GM19328 (cell line): ENCODE data around the gene CIZ1.

Source experiments
- ATAC-seq: cut with Tn5 transposase; IDR thresholded peaks from one replicate; pipeline ENCODE4 v1.9.1; 2021; ENCODE audit warnings: mild to moderate bottlenecking, moderate library complexity; ENCODE audit not compliant: unreplicated experiment

CIZ1 gene

DNA sequence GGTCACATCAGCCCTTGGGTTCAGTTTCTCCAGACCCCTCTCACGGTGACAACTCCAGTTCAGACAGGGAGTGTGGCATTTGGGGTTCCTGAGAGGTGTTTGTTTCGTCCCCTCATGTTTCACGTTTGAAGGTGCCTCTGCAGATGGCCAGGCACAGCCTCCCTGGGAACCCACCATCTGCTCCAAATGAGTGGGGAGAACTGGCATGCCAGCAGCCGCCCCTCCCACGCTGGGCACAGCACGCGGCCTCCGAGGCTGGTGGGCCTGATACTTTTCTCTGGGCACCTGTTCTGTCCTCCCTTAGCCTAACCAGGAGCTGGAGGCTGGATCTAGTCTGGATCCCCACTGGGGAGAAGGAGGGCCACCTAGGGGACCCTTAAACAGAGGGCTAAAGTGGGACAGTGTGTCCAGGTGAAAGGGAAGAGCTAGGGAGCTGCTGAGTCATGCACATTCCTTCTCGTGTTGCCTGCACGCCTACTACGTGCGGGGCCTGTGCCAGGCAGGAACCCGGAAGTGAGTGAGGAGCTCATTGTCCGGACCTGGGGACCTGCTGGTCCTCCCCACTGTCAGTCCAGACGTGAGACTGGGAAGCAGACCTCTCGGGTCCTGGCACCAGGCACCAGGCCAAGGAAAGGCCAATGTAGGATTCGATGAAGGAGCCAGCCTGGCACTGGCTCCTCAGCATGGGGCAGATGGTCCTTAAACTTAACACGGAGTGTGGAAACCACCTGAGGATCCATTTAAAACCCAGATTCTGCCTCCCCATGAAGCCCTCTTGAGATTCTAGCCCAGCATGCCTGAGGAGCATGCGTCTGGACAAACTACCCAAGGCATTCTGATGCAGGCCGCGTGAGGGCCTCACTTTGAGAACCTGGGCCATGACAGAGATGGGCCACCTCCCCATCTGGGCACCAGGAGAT is 23.5 kb upstream of the CIZ1 start:
- ATAC-seq, result no peak

DNA sequence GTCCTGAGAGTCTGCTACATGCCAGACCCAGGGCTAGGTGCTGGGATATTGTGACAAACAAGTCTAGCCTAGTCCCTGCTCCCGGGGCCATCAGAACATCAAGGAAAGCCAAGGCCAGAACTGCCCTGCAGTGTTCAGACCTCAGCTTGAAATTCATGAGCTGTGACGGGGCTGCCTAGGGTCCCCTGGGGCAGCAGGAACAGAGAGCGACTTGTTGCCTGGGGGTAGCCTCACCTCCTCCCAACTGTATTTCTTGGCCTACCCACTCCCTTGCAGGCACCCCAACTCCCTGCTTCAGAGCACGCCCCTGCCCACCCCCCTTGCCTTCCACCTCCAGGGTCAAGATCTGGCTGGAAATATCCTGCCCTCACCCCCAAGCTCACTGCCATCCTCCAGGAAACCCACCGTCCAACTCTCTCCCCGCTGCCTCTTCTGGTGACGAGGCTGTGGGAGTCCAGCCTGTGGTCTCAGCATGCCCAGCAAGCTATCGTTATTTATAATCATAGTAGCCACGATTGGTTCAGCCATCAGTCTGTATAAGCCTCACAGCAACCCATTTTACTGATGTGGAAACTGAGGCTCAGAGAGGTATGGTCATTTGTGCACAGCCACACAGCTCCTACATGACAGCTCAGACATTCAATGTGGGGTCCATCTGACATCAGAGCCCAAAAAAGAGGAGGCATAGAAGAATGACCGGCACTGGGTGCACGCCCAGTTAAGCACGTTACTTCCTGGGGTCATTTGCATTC is 22.6 kb upstream of the CIZ1 start:
- no peak for ATAC-seq

DNA sequence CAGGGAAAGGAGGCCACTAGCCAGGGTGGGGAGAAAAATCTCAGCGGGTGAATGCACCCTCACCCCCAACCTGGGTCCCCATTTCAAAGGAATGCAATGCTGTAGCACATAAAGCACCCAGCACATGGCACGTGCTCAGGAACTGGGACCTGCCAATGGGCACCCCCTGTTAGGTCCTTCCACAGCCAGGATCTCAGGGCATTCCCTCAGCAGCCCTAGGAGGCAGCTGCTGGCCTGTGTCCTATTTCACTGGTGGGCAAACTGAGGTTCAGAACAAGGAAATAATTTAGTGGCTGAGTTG is 20.6 kb upstream of the CIZ1 start:
- ATAC-seq, result no peak

DNA sequence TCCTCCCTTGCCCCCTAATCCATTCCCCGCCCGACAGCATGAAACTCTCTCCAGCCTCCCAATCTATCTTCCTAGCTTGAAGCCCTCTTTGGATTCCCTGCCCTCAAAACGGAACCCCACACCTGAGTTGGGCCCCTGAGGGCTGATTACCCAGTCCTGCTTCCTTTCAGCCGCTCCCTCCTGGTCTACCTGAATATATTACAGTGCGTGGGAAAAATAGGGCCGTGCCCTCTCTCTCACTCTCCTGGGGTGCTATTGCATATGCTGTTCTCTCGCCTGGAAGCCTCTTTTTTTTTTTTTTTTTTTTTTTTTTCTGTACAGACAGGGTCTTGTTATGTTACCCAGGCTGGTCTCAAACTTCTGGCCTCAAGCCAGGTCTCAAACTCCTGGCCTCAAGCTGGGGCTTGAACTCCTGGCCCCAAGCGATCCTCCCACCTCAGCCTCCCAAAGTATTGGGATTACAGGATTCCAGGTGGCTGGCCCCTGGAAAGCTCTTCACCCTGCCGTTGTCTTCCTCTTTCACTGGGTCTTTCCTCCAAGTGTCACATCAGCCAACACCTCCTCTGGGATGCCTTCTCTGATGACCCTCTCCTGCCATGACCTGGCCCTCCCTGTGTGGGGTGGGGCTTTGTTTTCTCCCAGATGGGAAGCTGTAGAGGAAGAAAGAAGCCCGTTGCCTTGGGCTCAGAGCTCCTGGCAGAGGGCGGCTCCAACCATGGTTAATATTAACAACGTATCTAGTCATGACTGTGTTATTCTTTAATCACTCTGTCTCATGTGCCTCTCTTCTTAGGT is 20.0 kb upstream of the CIZ1 start:
- no peak for ATAC-seq

DNA sequence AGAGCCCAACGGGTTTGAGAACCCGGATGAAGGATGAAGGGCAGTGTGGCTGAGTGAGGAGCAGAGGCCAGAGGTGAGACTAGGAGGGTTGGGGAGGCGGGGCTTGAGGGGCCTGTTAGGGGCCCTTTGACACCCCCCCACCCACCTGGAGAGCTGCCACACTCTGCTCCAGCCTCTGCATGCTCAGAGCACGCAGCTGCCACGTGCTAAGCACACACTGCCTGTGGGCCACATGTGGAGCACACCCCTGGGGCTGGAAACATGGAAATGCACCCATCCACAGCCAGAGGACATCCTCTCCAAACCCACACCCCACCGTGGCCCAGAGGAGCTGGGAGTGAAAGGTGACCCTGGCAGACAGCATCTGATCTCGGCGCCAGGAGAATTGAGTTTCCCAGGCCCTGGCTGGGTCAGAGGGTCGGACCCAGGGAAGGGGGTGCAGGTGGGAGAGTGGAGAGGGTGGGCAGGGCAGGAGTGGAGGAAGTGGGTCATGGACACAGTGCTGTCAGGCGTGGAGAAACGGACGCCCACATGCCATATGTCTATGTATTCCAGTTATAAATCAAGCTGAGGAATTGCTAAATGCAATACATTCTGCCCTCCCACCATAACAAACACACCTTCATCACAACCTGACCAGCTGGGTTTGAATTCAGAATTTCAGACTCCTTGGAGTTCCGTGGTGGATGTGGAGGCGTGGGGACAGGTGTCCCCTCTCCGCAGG is 17.7 kb upstream of the CIZ1 start:
- no peak for ATAC-seq

DNA sequence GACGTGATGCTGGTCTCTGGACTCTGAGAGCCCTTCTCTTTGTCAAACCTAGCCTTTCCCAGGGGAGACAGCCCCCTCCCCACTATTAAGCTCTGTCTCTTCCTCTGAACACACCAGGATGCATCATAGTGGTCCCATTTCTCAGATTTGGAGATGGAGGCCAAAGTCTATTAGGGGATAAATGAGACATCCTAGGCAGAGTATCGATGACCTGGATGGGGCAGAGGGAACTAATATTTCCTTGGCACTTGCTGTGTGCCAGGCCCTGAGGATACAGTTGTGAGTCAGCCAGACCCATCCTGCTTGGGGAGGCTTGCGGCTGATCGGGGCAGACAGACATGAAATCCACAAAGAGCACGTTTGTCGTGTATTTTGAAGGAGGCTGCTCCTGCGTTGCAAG is 17.0 kb upstream of the CIZ1 start:
- ATAC-seq, result no peak

DNA sequence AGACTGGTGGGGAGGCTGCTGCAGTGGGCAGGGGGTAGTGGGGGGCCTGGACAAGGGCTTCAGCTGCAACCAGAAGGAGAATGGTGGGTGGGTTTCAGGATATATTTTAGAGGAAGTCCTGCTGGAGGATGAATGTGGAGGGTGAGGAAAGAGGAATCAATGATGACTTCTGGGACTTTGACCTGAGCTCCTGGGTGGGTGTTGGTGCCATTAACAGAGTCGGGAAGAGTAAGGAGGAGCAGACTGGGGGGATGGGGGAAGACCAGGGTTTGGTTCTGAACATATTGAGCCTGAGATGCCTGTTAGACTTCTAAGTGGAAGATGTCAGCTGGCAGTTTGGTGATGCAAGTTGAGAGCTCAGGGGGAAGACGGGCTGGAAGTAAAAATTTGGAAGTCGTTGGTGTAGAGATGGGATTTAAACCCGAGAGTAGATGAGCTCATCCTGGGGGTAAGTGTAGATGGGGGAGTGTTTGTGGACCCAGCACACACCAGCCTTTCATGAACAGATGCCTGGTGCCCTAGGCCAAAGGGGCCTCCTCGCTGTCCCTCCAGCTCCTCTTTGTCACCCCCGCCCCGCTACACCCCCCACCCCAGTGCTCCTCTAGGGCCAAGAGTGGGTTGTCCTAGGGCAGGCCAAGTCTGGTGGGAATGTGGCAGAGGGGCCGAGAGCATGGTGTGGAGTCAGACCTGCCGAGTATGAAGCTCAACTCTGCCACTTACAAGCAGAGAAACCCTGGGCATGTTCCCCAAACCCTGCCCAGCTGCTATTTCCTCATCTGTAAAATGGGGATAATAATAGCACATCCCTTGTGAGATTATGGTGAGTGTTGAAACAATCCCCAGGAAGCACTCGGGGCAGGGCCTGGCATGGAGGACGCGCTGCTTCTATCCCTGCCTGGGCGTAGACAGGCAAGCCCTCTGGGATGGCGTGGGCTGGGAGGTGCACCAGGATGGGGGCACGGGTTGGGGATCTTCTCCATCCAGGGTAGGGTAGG is 15.8 kb upstream of the CIZ1 start:
- no peak for ATAC-seq

DNA sequence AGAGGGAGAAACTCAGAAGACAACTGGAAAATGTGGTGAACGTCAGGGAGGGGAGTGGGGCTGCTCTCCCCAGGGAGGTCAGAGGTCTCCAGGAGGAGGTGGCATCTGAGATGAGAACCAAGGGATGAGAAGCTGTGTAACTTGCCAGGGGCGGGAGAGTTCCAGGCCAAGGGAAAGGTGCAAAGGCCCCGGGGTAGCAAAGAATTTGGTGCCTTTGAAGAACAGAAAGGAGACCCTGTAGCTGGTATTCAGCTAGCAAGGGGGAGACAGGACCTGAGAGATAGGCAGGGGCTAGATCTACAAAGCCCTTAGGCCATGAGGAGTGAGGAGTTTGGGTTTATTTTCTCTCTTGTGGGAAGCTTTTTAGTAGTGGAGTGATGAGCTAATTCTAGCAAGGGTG is 15.1 kb upstream of the CIZ1 start:
- no peak for ATAC-seq

DNA sequence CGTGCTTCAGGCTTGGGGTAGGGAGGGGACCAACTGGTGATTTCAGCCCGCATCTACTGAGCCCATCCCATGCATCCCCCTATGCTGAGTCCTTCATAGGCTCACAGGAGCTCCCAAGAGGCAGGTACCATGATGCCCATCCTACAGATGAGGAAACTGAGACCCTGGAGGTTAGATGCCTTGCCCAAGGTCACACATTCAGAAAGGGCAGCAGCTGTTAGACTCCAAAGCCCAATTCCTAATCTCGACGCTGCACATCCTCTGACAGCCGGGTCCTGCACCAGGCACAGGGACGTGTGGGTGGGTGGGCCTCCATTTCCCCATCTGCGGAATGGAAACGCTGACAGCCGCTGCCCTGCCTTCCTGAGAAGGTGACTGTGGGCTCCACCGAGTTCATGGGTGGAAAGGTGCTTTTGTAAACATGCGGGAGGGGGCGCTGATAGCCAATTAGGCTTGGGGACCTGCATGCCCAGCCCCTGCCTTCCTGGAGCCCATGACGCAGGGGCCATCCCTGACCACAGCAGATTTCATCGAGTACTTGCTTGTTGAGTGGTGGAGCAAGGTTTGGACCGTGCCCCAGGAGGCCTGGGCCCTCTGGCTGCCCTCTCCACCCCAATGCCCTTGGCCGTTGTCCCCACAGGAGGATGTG is 14.0 kb upstream of the CIZ1 start:
- no peak for ATAC-seq

DNA sequence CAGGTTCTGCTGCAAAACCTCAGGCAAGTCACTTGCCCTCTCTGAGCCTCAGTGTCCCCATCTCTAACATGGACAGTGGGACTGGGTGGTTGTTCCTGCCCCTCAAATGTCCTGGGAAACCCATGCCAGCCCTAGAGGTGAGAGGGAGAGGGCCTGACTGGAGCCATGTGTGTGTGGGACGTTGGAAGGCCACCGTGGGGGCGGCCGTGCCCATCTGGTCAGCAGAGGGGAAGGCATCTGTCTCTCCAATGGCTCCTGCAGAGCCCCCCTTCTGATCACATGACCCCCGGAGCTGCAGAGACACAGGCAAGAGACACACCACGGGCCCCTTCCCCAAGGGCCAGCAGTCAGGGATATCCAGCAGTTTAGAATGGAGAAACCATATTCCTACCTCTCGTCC is 13.5 kb upstream of the CIZ1 start:
- ATAC-seq, result no peak

DNA sequence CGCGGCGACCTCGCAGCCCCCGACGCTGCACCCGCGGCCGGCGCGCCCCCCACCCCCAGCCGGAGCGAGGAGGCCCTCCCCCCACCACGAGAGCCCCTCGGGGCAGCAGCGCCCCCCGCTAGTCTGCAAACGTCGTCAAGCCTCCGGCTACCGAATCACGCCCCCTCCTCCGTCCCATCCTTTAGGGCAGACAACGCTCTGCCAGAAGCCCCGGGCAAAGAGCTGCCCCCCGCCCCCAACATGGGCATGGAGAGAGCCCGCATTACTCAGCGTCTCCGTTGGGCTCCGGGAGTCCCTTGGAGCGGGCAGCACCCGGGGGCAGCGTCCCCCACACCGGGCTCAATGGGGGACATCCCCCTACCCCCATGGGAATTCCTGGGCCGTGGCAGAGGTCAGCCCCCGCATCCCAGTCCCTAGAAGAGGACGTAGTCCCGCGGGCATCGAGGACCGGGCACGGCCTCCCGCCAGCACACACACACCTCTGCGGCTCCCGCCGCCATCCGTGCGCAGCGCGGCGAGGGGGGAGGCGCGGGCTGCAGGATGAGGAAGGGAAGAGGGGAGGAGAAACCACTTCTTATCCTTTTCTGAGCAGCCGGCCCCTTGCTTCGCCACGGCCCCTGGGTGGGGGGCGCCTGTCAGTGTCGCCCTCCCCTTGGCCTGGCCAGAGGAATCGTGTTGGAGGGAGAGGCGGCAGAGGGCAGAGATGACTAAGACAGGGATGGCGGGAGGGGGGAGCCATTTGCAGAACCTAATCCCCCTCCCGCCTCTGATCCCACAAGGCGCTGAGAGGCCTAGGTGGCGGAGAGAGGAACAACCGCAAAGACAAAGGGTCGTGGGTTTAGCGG is 12.6 kb upstream of the CIZ1 start:
- ATAC-seq, result no peak

DNA sequence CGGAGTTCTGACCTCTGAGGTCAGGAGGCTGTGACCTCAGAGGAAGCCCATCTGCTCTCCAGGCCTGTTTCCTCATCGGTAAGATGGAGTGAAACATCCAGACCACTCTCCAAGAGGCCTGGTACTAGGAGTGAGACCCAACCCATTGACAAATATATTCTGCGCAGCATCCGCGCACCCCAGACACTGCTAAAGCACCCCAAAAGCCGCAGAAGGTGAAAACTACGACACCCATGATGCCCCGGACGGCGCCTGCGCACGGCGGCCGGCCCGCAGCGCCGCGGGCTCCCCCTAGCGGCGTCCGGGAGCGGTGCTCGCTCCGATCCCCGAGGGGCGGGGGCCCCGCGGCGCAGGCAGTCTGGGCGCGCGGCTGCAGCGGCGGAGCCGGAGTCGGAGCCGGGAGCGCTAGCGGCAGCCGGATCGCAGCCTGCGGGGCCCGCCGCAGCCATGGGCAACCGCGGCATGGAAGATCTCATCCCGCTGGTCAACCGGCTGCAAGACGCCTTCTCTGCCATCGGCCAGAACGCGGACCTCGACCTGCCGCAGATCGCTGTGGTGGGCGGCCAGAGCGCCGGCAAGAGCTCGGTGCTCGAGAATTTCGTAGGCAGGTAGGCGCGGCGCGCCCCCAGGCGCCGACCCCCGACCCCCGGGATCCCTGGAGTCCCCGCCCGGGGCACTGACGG is 11.8 kb upstream of the CIZ1 start, which contains the start of gene DNM1:
Gene DNM1 (plus strand): TSS at position 356 of the 683 bp plus-strand sequence. CDS start 92 bp downstream, at position 448.
- peak; percentile 86 for ATAC-seq

DNA sequence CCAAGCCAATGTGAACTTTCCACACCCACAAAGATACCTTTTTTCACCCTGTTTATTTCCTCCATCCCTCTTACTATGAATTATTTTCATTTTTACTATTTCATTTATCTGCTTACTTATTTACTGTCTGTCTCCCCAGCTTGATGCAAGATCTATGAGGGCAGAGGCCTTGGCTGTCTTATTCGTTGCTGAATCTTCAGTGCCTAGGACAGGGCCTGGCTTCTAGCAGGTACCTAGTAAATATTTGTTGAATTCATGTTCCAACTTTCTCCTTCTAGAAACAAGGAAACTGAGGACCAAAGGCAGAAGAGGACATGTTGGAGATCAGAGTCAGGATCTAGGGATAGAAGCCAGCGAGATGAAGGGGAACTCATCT is 11.3 kb upstream of the CIZ1 start:
- no peak for ATAC-seq

DNA sequence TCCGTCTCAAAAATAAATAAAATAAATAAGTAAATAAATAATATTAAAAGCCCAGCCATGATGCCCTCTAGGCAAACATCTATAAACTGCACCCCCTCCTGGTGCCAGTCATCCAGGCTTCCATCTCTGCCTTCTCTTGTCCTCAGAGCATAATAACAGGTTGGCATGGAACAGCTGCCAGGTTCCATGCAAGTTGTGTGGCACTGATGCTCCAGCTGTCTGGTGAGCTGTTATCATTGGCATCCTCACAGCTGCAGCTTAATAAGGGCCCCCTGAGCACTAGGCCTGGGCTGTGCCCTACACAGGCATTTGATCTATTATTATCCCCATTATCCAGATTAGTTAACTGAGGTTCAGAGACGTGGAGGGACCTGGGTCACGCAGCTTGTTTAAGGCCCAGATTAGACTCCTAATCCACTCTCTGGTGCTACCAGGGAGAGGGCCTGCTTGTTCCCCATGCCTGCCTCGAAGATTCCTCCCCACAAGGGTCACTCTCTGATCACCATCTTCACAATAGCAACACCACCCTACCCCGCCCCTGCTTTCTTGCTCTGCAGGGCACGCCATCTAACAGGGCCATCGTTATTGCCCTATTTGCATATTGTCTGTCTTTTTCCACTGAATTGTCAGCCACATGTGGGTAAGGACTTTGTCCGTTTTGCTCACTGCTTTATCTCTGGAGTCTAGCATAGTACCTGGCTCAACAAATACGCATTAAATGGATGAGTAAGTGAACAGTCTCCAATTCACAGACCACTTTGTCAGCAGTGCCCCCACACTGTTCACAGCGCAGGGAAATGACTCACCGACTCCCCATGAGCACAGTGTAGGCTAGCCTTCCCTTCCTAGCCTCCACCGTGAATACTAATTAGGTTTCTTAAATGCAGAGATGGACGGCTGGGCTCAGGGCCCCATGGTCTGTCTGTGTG is 10.3 kb upstream of the CIZ1 start:
- ATAC-seq, result no peak

DNA sequence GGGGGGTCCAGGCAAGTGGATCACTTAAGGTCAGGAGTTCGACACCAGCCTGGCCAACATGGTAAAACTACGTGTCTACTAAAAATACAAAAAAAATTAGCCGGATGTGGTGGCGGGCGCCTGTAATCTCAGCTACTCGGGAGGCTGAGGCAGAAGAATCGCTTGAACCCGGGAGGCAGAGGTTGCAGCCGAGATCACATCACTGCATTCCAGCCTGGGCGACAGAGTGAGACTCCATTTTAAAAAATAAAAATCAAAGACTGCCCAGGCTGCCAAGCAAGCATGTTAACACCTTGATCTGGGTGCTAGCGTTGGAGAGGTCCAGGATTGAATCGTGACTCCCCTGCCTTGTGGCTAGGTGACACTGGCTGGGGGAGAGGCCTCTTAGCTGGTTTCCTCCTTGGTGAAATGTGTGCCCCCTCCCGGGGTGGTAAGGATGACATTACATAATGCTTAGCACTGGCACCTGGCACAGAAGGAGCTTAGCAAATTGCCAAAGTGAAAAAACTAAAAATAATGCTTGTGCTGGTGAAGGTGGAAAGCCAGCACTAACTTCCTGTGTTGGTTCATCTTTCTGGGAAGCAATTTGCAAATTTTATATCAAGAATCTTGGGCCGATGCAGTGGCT is 2.2 kb upstream of the CIZ1 start:
- no peak for ATAC-seq
